HEK293 (cell line): Measurements from ENCODE around the gene C2orf49.

ENCODE experiments used
- CTCF ChIA-PET: fragments of 350-600 bp; formaldehyde crosslinking; extraction: SDS; loops from one replicate; lab custom pipeline; 2021; ENCODE audit warnings: antibody characterized with exemption; lab: Yijun Ruan, JAX
- POLR2A ChIA-PET: fragments of 300-600 bp; formaldehyde crosslinking; extraction: SDS; loops from one replicate; lab custom pipeline; 2020; ENCODE audit warnings: antibody characterized with exemption, inconsistent platforms; lab: Yijun Ruan, JAX
- H3K27ac ChIP-seq: fragments of 200-500 bp; sonication (Bioruptor generic); 2 replicates; pipeline ENCODE4 v1.5.1; 2014; ENCODE audit warnings: low read depth, low read length, control low read depth, inconsistent platforms; ENCODE audit errors: extremely low read depth
- H3K36me3 ChIP-seq, 2 experiments: fragments of 200-500 bp in 1 of 2; sonication (Bioruptor generic) in 1 of 2; 1 replicate in 1 of 2; 2 replicates in 1 of 2; pipeline ENCODE4 v1.5.1; 2014 to 2017; ENCODE audit warnings: inconsistent platforms in 2 of 2, low read length in 2 of 2; ENCODE audit not compliant: control insufficient read depth in 2 of 2, insufficient read depth in 1 of 2
- H3K4me1 ChIP-seq: fragments of 200-500 bp; sonication (Bioruptor generic); 2 replicates; pipeline ENCODE4 v1.5.1; 2014; ENCODE audit warnings: mild to moderate bottlenecking, low read length, inconsistent platforms; ENCODE audit not compliant: control insufficient read depth, insufficient read depth
- H3K4me3 ChIP-seq: 2 replicates; pipeline ENCODE4 v1.5.1; 2011; ENCODE audit warnings: low read depth, mild to moderate bottlenecking, control low read depth, low read length, moderate library complexity
- H3K9me3 ChIP-seq: fragments of 200-500 bp; sonication (Bioruptor generic); 2 replicates; pipeline ENCODE4 v1.5.1; 2014; ENCODE audit warnings: low read depth, low read length, inconsistent platforms; ENCODE audit not compliant: control insufficient read depth, insufficient read depth
- GLIS2 ChIP-seq: fragments of 450-650 bp; formaldehyde crosslinking; IDR thresholded peaks from 2 replicates; pipeline ENCODE4 v1.5.1; 2016; ENCODE audit warnings: missing biosample characterization, missing genetic modification characterization
- HOXD13 ChIP-seq: sonication (generic); formaldehyde crosslinking; IDR thresholded peaks from 2 replicates; pipeline ENCODE4 v1.8.0; 2022; ENCODE audit warnings: missing genetic modification reagents, borderline replicate concordance
- KLF8 ChIP-seq: fragments of 450-650 bp; formaldehyde crosslinking; IDR thresholded peaks from 2 replicates; pipeline ENCODE4 v1.5.1; 2016; ENCODE audit warnings: missing biosample characterization, missing genetic modification characterization
- MEIS1 ChIP-seq: sonication (generic); formaldehyde crosslinking; IDR thresholded peaks from 2 replicates; pipeline ENCODE4 v1.8.1; 2022; ENCODE audit warnings: missing genetic modification reagents, mild to moderate bottlenecking, borderline replicate concordance
- MZF1 ChIP-seq: fragments of 450-650 bp; formaldehyde crosslinking; IDR thresholded peaks from 2 replicates; pipeline ENCODE4 v1.5.1; 2017; ENCODE audit warnings: missing biosample characterization, missing genetic modification characterization, borderline replicate concordance
- PRDM1 ChIP-seq: fragments of 450-650 bp; formaldehyde crosslinking; IDR thresholded peaks from 2 replicates; pipeline ENCODE4; 2016; ENCODE audit warnings: missing biosample characterization, missing genetic modification characterization
- SCRT1 ChIP-seq: fragments of 450-650 bp; formaldehyde crosslinking; IDR thresholded peaks from 2 replicates; pipeline ENCODE4 v1.5.1; 2016; ENCODE audit warnings: missing biosample characterization, missing genetic modification characterization, borderline replicate concordance
- ZBTB48 ChIP-seq: fragments of 450-650 bp; formaldehyde crosslinking; IDR thresholded peaks from 2 replicates; pipeline ENCODE4 v1.5.1; 2016; ENCODE audit warnings: missing biosample characterization, missing genetic modification characterization
- ZEB2 ChIP-seq: fragments of 450-650 bp; formaldehyde crosslinking; IDR thresholded peaks from 2 replicates; pipeline ENCODE4 v1.5.1; 2016; ENCODE audit warnings: missing biosample characterization, missing genetic modification characterization
- ZFHX2 ChIP-seq: fragments of 450-650 bp; formaldehyde crosslinking; conservative IDR thresholded peaks from 2 replicates; pipeline ENCODE4 v1.5.1; 2016; ENCODE audit warnings: missing biosample characterization, missing genetic modification characterization
- ZIC2 ChIP-seq: fragments of 450-650 bp; formaldehyde crosslinking; IDR thresholded peaks from 2 replicates; pipeline ENCODE4 v1.5.1; 2016; ENCODE audit warnings: missing biosample characterization, missing genetic modification characterization
- ZNF16 ChIP-seq: fragments of 450-650 bp; formaldehyde crosslinking; IDR thresholded peaks from 2 replicates; pipeline ENCODE4 v1.5.1; 2016; ENCODE audit warnings: low read depth, missing biosample characterization, missing genetic modification characterization
- ZNF2 ChIP-seq: fragments of 450-650 bp; formaldehyde crosslinking; IDR thresholded peaks from 2 replicates; pipeline ENCODE4 v1.5.1; 2016; ENCODE audit warnings: missing biosample characterization, missing genetic modification characterization
- ZNF239 ChIP-seq: fragments of 450-650 bp; formaldehyde crosslinking; IDR thresholded peaks from 2 replicates; pipeline ENCODE4 v1.5.1; 2016; ENCODE audit warnings: missing biosample characterization, missing genetic modification characterization
- ZNF324 ChIP-seq: fragments of 450-650 bp; formaldehyde crosslinking; IDR thresholded peaks from 2 replicates; pipeline ENCODE4 v1.5.1; 2016; ENCODE audit warnings: missing biosample characterization, missing genetic modification characterization
- ZNF335 ChIP-seq: fragments of 450-650 bp; formaldehyde crosslinking; conservative IDR thresholded peaks from 2 replicates; pipeline ENCODE4 v1.5.1; 2016; ENCODE audit warnings: missing biosample characterization, missing genetic modification characterization
- ZNF341 ChIP-seq: fragments of 450-650 bp; formaldehyde crosslinking; IDR thresholded peaks from 2 replicates; pipeline ENCODE4; 2016; ENCODE audit warnings: low read depth, missing biosample characterization, missing genetic modification characterization
- ZNF404 ChIP-seq: fragments of 450-650 bp; formaldehyde crosslinking; IDR thresholded peaks from 2 replicates; pipeline ENCODE4 v1.5.1; 2017; ENCODE audit warnings: missing biosample characterization, missing genetic modification characterization
- ZNF473 ChIP-seq: fragments of 450-650 bp; formaldehyde crosslinking; IDR thresholded peaks from 2 replicates; pipeline ENCODE4 v1.5.1; 2017; ENCODE audit warnings: missing biosample characterization, missing genetic modification characterization
- ZNF501 ChIP-seq: fragments of 450-650 bp; formaldehyde crosslinking; IDR thresholded peaks from 2 replicates; pipeline ENCODE4 v1.5.1; 2016; ENCODE audit warnings: missing biosample characterization, missing genetic modification characterization
- ZNF558 ChIP-seq: fragments of 450-650 bp; formaldehyde crosslinking; IDR thresholded peaks from 2 replicates; pipeline ENCODE4 v1.5.1; 2016; ENCODE audit warnings: missing biosample characterization, missing genetic modification characterization
- ZNF585B ChIP-seq: fragments of 450-650 bp; formaldehyde crosslinking; IDR thresholded peaks from 2 replicates; pipeline ENCODE4 v1.5.1; 2016; ENCODE audit warnings: missing biosample characterization, missing genetic modification characterization
- ZNF629 ChIP-seq: fragments of 450-650 bp; formaldehyde crosslinking; IDR thresholded peaks from 2 replicates; pipeline ENCODE4 v1.5.1; 2017; ENCODE audit warnings: missing biosample characterization, missing genetic modification characterization
- ZNF76 ChIP-seq: fragments of 450-650 bp; formaldehyde crosslinking; IDR thresholded peaks from 2 replicates; pipeline ENCODE4; 2016; ENCODE audit warnings: low read depth, missing biosample characterization, missing genetic modification characterization, borderline replicate concordance
- ZXDB ChIP-seq: fragments of 450-650 bp; formaldehyde crosslinking; IDR thresholded peaks from 2 replicates; pipeline ENCODE4 v1.5.1; 2016; ENCODE audit warnings: missing biosample characterization, missing genetic modification characterization
- TF ChIP-seq, protein P1 (sequence below): fragments of 450-650 bp; formaldehyde crosslinking; IDR thresholded peaks from 2 replicates; pipeline ENCODE4 v1.5.1; 2016; ENCODE audit warnings: missing biosample characterization, missing genetic modification characterization
- TF ChIP-seq, protein P2 (sequence below): fragments of 450-650 bp; formaldehyde crosslinking; optimal IDR thresholded peaks from 2 replicates; pipeline ENCODE3; 2016; ENCODE audit warnings: missing biosample characterization, mild to moderate bottlenecking, missing genetic modification characterization
- TF ChIP-seq, protein P3 (sequence below): fragments of 450-650 bp; formaldehyde crosslinking; IDR thresholded peaks from 2 replicates; pipeline ENCODE4 v1.5.1; 2016; ENCODE audit warnings: missing biosample characterization, missing genetic modification characterization
- TF ChIP-seq, protein P4 (sequence below): fragments of 450-650 bp; formaldehyde crosslinking; IDR thresholded peaks from 2 replicates; pipeline ENCODE4; 2016; ENCODE audit warnings: missing biosample characterization, missing genetic modification characterization

Gene C2orf49

DNA sequence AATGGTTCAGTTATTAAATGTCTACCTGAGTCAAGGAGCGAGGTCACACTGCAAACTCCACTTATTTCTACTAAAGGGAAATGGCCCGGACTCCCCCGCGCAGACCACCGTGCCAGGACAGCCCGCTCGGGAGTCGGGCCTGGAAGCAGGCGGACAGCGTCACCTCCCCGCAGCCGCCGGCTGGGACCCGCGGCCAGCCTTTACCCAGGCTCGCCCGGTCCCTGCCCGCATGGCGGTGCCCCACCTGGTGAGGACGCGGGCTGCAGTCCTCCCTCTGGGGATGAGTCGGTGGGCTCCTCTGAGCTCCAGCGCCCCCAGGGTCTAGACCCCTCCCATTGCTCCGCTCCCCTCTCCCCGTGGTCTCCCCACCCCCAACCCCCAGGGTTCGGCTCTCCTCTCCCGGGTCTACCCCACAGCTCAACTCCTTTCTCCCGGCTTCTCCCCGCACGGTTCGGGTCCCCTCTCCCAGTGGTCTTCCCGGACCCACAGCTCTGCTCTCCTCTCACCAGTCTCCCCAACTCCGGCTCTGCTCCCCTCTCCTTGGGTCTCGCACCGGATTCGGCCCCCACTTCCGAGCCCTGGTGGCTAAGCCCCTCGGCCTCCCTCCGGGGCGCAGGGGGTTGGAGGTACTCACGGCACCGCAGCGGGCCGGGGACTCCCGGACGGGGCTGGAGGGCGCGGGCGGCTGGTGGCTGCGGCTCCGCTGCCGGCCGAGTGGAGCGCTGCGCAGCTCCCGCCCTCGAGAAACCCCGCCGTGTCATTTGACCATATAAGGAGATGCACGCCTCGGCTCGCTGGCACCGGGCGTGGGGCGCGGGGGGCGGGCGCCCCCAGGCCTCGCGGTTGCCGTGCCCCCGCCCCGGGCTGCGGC, 61.2 kb downstream of the C2orf49 start, which contains the start of gene FHL2:
TSS of gene FHL2 (minus strand) at position 716 of the 871 bp plus-strand sequence. CDS start 12,535 bp downstream, outside the sequence.
- Histone ChIP-seq H3K36me3 (peaks cover 0 to 20% of the 10 kb centered on the region in 2 experiments; a peak in 1 of 3 replicates), H3K4me1 (peaks cover 7% of the 10 kb centered on the region; the same call in 1 of the 2 replicates), H3K9me3 (no peaks in the 10 kb centered on the region), H3K27ac (peak within 1 kb of the TSS; percentile 56; the same call in 1 of the 2 replicates), H3K4me3 (peak within 1 kb of the TSS; percentile 74)
- POLR2A ChIA-PET, result interaction anchor here (0.6 to 1.9 kb wide), 5 partner anchors 8 to 121 kb away, joined by 3 to 11 read pairs (median 3); no protein-coding TSS in a partner anchor
- CTCF ChIA-PET, result interaction anchor here (0.6 to 1.7 kb wide), 8 partner anchors 11 to 218 kb away, joined by 3 to 5 read pairs (median 3); no protein-coding TSS in a partner anchor
- TF ChIP-seq ZNF335 (peak; percentile 61), ZXDB (tag by site-specific recombination) (peak; percentile 69), ZNF629 (tag by site-specific recombination) (0 out of 2 replicates have a peak, but pooled peaks have one; percentile 20), SCRT1 (tag by site-specific recombination) (no peak), ZEB2 (tag by site-specific recombination) (0 out of 2 replicates have a peak, but pooled peaks have one; percentile 21), ZNF585B (tag by site-specific recombination) (no peak), ZNF473 (no peak), ZNF404 (tag by site-specific recombination) (no peak), ZNF76 (tag by site-specific recombination) (0 out of 2 replicates have a peak, but pooled peaks have one; percentile 20), ZBTB48 (tag by site-specific recombination) (peak; percentile 52; the same call in 1 of the 2 replicates), ZNF239 (tag by site-specific recombination) (no peak), ZNF501 (peak; percentile 71; the same call in 1 of the 2 replicates), ZNF558 (tag by site-specific recombination) (no peak), MZF1 (tag by site-specific recombination) (no peak), ZIC2 (tag by site-specific recombination) (peak; percentile 63), PRDM1 (tag by site-specific recombination) (no peak), ZNF324 (no peak), KLF8 (tag by site-specific recombination) (no peak), MEIS1 (CRISPR knock-in tag) (no peak), GLIS2 (tag by site-specific recombination) (peak; percentile 95), HOXD13 (CRISPR knock-in tag) (no peak), ZNF16 (no peak), ZFHX2 (tag by site-specific recombination) (no peak; the same call in 1 of the 2 replicates), ZNF2 (tag by site-specific recombination) (peak; percentile 63; the same call in 1 of the 2 replicates), ZNF341 (tag by site-specific recombination) (peak; percentile 72)
- TF ChIP-seq, protein P1, sequence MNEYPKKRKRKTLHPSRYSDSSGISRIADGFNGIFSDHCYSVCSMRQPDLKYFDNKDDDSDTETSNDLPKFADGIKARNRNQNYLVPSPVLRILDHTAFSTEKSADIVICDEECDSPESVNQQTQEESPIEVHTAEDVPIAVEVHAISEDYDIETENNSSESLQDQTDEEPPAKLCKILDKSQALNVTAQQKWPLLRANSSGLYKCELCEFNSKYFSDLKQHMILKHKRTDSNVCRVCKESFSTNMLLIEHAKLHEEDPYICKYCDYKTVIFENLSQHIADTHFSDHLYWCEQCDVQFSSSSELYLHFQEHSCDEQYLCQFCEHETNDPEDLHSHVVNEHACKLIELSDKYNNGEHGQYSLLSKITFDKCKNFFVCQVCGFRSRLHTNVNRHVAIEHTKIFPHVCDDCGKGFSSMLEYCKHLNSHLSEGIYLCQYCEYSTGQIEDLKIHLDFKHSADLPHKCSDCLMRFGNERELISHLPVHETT (tag by site-specific recombination), result no peak
- TF ChIP-seq, protein P2, sequence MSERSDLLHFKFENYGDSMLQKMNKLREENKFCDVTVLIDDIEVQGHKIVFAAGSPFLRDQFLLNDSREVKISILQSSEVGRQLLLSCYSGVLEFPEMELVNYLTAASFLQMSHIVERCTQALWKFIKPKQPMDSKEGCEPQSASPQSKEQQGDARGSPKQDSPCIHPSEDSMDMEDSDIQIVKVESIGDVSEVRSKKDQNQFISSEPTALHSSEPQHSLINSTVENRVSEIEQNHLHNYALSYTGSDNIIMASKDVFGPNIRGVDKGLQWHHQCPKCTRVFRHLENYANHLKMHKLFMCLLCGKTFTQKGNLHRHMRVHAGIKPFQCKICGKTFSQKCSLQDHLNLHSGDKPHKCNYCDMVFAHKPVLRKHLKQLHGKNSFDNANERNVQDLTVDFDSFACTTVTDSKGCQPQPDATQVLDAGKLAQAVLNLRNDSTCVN (tag by site-specific recombination), result peak; percentile 54
- TF ChIP-seq, protein P3, sequence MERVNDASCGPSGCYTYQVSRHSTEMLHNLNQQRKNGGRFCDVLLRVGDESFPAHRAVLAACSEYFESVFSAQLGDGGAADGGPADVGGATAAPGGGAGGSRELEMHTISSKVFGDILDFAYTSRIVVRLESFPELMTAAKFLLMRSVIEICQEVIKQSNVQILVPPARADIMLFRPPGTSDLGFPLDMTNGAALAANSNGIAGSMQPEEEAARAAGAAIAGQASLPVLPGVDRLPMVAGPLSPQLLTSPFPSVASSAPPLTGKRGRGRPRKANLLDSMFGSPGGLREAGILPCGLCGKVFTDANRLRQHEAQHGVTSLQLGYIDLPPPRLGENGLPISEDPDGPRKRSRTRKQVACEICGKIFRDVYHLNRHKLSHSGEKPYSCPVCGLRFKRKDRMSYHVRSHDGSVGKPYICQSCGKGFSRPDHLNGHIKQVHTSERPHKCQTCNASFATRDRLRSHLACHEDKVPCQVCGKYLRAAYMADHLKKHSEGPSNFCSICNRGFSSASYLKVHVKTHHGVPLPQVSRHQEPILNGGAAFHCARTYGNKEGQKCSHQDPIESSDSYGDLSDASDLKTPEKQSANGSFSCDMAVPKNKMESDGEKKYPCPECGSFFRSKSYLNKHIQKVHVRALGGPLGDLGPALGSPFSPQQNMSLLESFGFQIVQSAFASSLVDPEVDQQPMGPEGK, result peak; percentile 50
- TF ChIP-seq, protein P4, sequence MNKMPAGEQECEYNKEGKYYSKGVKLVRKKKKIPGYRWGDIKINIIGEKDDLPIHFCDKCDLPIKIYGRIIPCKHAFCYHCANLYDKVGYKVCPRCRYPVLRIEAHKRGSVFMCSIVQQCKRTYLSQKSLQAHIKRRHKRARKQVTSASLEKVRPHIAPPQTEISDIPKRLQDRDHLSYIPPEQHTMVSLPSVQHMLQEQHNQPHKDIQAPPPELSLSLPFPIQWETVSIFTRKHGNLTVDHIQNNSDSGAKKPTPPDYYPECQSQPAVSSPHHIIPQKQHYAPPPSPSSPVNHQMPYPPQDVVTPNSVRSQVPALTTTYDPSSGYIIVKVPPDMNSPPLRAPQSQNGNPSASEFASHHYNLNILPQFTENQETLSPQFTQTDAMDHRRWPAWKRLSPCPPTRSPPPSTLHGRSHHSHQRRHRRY (tag by site-specific recombination), result no peak
